A549 (cell line): ENCODE measurements around the gene MIB2.

Experiments
- EP300 ChIP-seq, 2 experiments: fragments of >200 bp; sonication (Bioruptor Twin); formaldehyde crosslinking; IDR thresholded peaks; 2 replicates in 1 of 2; 3 replicates in 1 of 2; pipeline ENCODE4 v1.6.1; 2016 to 2017
- FOSL2 ChIP-seq, 2 experiments: fragments of 450-650 bp in 1 of 2; fragments of >200 bp in 1 of 2; sonication (Bioruptor Twin) in 1 of 2; formaldehyde crosslinking; IDR thresholded peaks; 2 replicates each; pipeline versions ENCODE4 v1.5.0 to v1.6.1; 2016 to 2020; ENCODE audit warnings: mild to moderate bottlenecking in 1 of 2, moderate library complexity in 1 of 2
- KDM5A ChIP-seq: fragments of 200-600 bp; sonication (generic); IDR thresholded peaks from 2 replicates; pipeline ENCODE4 v1.6.1; 2016; ENCODE audit warnings: antibody characterized with exemption, mild to moderate bottlenecking
- MAFK ChIP-seq: fragments of 450-650 bp; IDR thresholded peaks from 2 replicates; pipeline ENCODE4 v1.6.1; 2014; ENCODE audit not compliant: partially characterized antibody
- NFE2L2 ChIP-seq: fragments of 150-350 bp; conservative IDR thresholded peaks from 2 replicates; pipeline ENCODE4 v1.6.1; 2014; ENCODE audit warnings: low read length
- POLR2A ChIP-seq: IDR thresholded peaks from 2 replicates; pipeline ENCODE4 v1.6.1; 2012; ENCODE audit warnings: mild to moderate bottlenecking, low read length
- POLR2AphosphoS2 ChIP-seq: conservative IDR thresholded peaks from 2 replicates; pipeline ENCODE4 v1.6.1; 2012; ENCODE audit warnings: low read length, improper control_type of control experiment, inconsistent platforms
- ZSCAN20 ChIP-seq: fragments of 250-450 bp; sonication (Bioruptor Pico); IDR thresholded peaks from 2 replicates; pipeline ENCODE4 v1.8.0; 2022; ENCODE audit warnings: mild to moderate bottlenecking, moderate library complexity
- TF ChIP-seq, protein P1 (sequence below): fragments of >200 bp; sonication (Bioruptor Twin); formaldehyde crosslinking; IDR thresholded peaks from 3 replicates; pipeline ENCODE4 v1.5.1; 2016
- TF ChIP-seq, protein P2 (sequence below): fragments of 450-650 bp; IDR thresholded peaks from 2 replicates; pipeline ENCODE4 v1.6.1; 2014; ENCODE audit warnings: antibody characterized with exemption
- TF ChIP-seq, protein P3 (sequence below): fragments of 200-600 bp; sonication (generic); IDR thresholded peaks from 2 replicates; pipeline ENCODE4 v1.6.1; 2016; ENCODE audit warnings: antibody characterized with exemption, mild to moderate bottlenecking, moderate library complexity

DNA sequence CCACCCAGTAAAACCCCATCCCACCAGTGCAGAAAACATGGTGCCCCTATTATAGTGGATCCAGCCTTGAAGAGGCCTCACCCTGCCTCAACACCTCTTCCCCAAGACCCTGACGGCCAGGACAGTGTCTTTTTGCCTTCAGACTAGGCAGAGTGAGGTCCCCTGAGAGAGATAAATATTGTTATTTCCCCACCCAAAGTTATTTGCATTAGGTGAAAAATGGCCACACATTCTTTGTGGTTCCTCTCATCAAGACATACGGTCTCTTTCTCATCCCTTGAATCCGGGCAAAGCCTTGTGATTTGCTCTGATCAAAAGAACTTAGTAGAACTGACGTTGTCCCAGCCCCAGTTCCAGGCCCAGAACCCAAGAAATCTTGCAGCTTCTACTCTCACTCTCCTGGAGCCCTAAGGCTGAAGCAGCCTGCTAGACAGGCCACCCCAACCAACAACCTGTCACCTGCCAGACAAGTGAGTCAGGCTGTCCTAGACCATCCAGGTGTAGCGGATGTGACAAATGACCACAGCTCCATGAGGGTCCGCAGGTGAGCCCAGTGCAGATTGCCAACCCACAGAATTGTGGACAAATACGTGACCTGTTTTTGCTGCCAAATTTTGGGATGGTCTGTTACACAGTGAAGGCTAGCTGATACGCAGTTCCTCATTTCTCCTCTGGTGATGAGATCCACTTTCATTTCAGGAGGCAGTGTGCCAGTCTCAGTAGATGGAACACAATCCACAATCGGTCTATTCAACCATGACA, 32.5 kb upstream of the MIB2 start:
- TF ChIP-seq EP300 (IDR thresholded peaks at IDR 0.05) (no peak), POLR2A (no peak), FOSL2 (IDR thresholded peaks at IDR 0.05) (no peak), FOSL2 (CRISPR knock-in tag; IDR thresholded peaks at IDR 0.05) (no peak), POLR2AphosphoS2 (no peak), MAFK (no peak), KDM5A (no peak), ZSCAN20 (CRISPR knock-in tag) (no peak), NFE2L2 (no peak)
- TF ChIP-seq, protein P1, sequence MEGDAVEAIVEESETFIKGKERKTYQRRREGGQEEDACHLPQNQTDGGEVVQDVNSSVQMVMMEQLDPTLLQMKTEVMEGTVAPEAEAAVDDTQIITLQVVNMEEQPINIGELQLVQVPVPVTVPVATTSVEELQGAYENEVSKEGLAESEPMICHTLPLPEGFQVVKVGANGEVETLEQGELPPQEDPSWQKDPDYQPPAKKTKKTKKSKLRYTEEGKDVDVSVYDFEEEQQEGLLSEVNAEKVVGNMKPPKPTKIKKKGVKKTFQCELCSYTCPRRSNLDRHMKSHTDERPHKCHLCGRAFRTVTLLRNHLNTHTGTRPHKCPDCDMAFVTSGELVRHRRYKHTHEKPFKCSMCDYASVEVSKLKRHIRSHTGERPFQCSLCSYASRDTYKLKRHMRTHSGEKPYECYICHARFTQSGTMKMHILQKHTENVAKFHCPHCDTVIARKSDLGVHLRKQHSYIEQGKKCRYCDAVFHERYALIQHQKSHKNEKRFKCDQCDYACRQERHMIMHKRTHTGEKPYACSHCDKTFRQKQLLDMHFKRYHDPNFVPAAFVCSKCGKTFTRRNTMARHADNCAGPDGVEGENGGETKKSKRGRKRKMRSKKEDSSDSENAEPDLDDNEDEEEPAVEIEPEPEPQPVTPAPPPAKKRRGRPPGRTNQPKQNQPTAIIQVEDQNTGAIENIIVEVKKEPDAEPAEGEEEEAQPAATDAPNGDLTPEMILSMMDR = no peak
- TF ChIP-seq, protein P2, sequence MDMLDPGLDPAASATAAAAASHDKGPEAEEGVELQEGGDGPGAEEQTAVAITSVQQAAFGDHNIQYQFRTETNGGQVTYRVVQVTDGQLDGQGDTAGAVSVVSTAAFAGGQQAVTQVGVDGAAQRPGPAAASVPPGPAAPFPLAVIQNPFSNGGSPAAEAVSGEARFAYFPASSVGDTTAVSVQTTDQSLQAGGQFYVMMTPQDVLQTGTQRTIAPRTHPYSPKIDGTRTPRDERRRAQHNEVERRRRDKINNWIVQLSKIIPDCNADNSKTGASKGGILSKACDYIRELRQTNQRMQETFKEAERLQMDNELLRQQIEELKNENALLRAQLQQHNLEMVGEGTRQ = no peak
- TF ChIP-seq, protein P3, sequence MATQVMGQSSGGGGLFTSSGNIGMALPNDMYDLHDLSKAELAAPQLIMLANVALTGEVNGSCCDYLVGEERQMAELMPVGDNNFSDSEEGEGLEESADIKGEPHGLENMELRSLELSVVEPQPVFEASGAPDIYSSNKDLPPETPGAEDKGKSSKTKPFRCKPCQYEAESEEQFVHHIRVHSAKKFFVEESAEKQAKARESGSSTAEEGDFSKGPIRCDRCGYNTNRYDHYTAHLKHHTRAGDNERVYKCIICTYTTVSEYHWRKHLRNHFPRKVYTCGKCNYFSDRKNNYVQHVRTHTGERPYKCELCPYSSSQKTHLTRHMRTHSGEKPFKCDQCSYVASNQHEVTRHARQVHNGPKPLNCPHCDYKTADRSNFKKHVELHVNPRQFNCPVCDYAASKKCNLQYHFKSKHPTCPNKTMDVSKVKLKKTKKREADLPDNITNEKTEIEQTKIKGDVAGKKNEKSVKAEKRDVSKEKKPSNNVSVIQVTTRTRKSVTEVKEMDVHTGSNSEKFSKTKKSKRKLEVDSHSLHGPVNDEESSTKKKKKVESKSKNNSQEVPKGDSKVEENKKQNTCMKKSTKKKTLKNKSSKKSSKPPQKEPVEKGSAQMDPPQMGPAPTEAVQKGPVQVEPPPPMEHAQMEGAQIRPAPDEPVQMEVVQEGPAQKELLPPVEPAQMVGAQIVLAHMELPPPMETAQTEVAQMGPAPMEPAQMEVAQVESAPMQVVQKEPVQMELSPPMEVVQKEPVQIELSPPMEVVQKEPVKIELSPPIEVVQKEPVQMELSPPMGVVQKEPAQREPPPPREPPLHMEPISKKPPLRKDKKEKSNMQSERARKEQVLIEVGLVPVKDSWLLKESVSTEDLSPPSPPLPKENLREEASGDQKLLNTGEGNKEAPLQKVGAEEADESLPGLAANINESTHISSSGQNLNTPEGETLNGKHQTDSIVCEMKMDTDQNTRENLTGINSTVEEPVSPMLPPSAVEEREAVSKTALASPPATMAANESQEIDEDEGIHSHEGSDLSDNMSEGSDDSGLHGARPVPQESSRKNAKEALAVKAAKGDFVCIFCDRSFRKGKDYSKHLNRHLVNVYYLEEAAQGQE = no peak
